Measurements from ENCODE around the gene TPRG1L. TPM values are rescaled to one million over a fixed set of nuclear protein-coding genes. Genes with fewer than 3 reads are reported as not detected.

TPRG1L gene
- polyA plus RNA-seq, 1 experiment: 52.1 TPM

- CTCF ChIA-PET: interaction anchor here (0.9 kb wide), 1 partner anchor 28 kb away, joined by 3 read pairs; no protein-coding TSS in a partner anchor
These were observed 21.8 kb downstream of the TPRG1L start for GRCh38 chr1:3646596-3646995.

GRCh38 chr1:3649342-3650247 is 24.8 kb downstream of the TPRG1L start, which contains the start of gene WRAP73:
Gene WRAP73 (minus strand): TSS chr1:3650103. CDS start chr1:3649999, 104 bp downstream.
- TF ChIP-seq CTCF (IDR thresholded peaks at IDR 0.05; ENCODE audit: insufficient read depth, low read depth, low read length): peak; percentile 30; the same call in 1 of the 2 replicates
- H3K27me3 ChIP-seq (ENCODE audit: control insufficient read depth, insufficient read depth, low read length): peaks cover 29% of the 10 kb centered on the region
- H3K36me3 ChIP-seq (ENCODE audit: control insufficient read depth, insufficient read depth, low read length): peaks cover 3% of the 10 kb centered on the region
- CTCF ChIA-PET: interaction anchor here (0.7 to 1.3 kb wide), 2 partner anchors 85 to 196 kb away, joined by 3 read pairs; no protein-coding TSS in a partner anchor
- POLR2A ChIA-PET: no interaction called here
- peak; percentile 59 for DNase-seq (ENCODE audit: low read depth)
- peak within 1 kb of the TSS; percentile 99 for H3K4me3 ChIP-seq (ENCODE audit: low read depth, low read length)

More at GRCh38 chr1:3646596-3646995, 21.8 kb downstream of the TPRG1L start:
- no peak for DNase-seq (ENCODE audit: low read depth)
- POLR2A ChIA-PET: no interaction called here
- TF ChIP-seq CTCF (IDR thresholded peaks at IDR 0.05; ENCODE audit: insufficient read depth, low read depth, low read length): no peak
- Histone ChIP-seq H3K4me3 (ENCODE audit: low read depth, low read length) (no peak overlapping the region), H3K36me3 (ENCODE audit: control insufficient read depth, insufficient read depth, low read length) (peaks cover 3% of the 10 kb centered on the region), H3K27me3 (ENCODE audit: control insufficient read depth, insufficient read depth, low read length) (peaks cover 11% of the 10 kb centered on the region)

- POLR2A ChIA-PET: no interaction called here
- H3K27me3 ChIP-seq (ENCODE audit: control insufficient read depth, insufficient read depth, low read length): peaks cover 33% of the 10 kb centered on the region
- DNase-seq (ENCODE audit: low read depth): no peak
- TF ChIP-seq CTCF (IDR thresholded peaks at IDR 0.05; ENCODE audit: insufficient read depth, low read depth, low read length): no peak
- peaks cover 3% of the 10 kb centered on the region for H3K36me3 ChIP-seq (ENCODE audit: control insufficient read depth, insufficient read depth, low read length)
- CTCF ChIA-PET: interaction anchor here (1.3 kb wide), 1 partner anchor 197 kb away, joined by 3 read pairs; no protein-coding TSS in a partner anchor
- no peak overlapping the region for H3K4me3 ChIP-seq (ENCODE audit: low read depth, low read length)
These were observed 25.6 kb downstream of the TPRG1L start for GRCh38 chr1:3650248-3651025.

GRCh38 chr1:3651026-3651929 is 26.5 kb downstream of the TPRG1L start:
- Histone ChIP-seq H3K27me3 (ENCODE audit: control insufficient read depth, insufficient read depth, low read length) (peaks cover 35% of the 10 kb centered on the region), H3K4me3 (ENCODE audit: low read depth, low read length) (no peak overlapping the region), H3K36me3 (ENCODE audit: control insufficient read depth, insufficient read depth, low read length) (peaks cover 1% of the 10 kb centered on the region)
- no peak for TF ChIP-seq CTCF (IDR thresholded peaks at IDR 0.05; ENCODE audit: insufficient read depth, low read depth, low read length)
- CTCF ChIA-PET: no interaction called here
- POLR2A ChIA-PET: no interaction called here
- no peak for DNase-seq (ENCODE audit: low read depth)

Measured in BJ (cell line).